ENCODE data around the gene COG6.

The COG6 gene

DNA sequence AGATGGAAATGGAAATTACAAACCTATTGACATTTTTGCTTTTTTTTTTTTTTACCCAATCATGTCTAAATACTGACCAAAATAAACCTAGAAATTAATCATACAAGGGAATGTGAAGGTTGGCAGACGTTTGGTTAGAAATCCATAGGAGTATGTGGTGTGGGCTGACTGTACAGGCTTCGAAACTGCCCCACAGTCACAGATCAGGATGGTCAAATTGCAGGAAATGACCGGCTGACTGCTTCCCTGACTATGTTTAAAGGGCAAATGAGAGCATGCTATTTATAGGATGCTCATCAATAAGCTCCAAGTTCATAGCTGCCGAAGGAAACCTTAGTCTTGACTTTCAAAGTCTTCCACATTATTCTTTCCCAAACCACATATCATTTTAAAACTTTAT, 118.4 kb downstream of the COG6 start:
- TF ChIP-seq, protein P1, sequence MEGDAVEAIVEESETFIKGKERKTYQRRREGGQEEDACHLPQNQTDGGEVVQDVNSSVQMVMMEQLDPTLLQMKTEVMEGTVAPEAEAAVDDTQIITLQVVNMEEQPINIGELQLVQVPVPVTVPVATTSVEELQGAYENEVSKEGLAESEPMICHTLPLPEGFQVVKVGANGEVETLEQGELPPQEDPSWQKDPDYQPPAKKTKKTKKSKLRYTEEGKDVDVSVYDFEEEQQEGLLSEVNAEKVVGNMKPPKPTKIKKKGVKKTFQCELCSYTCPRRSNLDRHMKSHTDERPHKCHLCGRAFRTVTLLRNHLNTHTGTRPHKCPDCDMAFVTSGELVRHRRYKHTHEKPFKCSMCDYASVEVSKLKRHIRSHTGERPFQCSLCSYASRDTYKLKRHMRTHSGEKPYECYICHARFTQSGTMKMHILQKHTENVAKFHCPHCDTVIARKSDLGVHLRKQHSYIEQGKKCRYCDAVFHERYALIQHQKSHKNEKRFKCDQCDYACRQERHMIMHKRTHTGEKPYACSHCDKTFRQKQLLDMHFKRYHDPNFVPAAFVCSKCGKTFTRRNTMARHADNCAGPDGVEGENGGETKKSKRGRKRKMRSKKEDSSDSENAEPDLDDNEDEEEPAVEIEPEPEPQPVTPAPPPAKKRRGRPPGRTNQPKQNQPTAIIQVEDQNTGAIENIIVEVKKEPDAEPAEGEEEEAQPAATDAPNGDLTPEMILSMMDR (conservative IDR thresholded peaks at IDR 0.05; ENCODE audit: control insufficient read depth, insufficient read depth, low read depth, low read length) = no peak
- H3K4me3 ChIP-seq (ENCODE audit: control insufficient read depth, low read depth, low read length) = no peak overlapping the region
- peak; percentile 82 for DNase-seq (ENCODE audit: low read depth)

DNA sequence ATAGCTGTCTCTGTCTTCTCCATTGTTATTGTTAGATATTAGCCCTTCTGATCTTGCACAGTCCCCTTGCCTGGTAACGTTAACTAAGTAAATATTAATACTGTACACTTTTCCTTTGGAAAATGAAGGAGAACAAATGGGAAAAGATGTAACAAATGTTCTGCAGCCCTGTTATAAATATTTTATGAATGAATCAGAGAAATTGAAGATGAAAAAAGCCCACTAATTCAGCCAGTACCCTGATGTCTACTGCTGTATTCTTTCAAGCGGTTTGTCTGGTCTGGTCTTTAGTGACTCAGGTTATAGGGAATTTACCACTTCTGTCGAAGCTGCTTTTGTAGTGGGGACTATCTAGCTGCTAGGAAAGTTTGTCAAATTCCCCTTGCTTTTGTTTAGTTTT, 121.0 kb downstream of the COG6 start:
- TF ChIP-seq, protein P1 (conservative IDR thresholded peaks at IDR 0.05; ENCODE audit: control insufficient read depth, insufficient read depth, low read depth, low read length) = no peak
- peak; percentile 92 for DNase-seq (ENCODE audit: low read depth)

DNA sequence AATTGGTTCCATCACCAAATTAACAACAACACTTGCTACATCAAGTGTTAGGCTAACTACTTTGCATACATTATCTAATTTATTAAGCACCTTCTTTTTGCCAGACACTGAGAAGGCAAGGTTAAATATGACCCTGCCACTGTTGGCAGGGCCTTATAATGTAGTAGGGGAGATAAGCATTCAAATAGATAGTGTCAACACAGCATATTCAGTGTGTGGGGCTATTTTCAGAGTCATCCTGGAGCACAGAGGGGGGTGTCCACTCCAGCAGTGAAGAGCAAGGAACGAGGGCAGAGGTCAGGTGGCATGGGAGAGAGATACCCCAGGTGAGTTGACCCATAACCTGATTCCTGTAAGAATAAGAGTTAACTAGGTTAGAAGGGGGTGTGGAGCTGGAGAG, 121.6 kb downstream of the COG6 start:
- TF ChIP-seq, protein P1 (conservative IDR thresholded peaks at IDR 0.05; ENCODE audit: control insufficient read depth, insufficient read depth, low read depth, low read length) = no peak

More for the DNA sequence above, 121.0 kb downstream of the COG6 start:
- H3K4me3 ChIP-seq (ENCODE audit: control insufficient read depth, low read depth, low read length) = no peak overlapping the region

DNA sequence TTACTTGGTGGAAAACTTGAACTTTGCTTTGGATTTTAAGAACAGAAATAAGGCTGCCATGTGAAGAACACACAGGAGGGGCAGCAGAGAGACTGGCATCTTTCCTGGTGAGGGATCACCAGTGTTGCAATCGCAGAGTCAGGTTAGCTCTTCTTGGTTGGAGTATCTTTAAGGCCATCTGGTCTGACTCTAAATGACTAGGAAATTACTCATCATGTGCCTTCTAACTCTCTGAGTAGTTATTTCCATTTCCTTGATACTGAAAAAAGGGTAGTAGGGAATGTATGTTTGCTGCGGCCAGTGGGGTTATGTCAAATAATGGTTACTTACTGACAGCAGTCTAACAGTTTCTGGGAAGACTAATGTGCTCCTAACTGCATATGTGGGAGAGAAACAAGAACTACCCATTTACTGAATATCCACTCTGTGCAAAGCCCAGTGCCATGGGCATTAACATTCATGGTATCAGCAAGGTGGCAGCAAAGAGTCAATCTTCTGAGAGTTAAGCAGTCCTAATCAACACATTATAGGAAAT, 122.1 kb downstream of the COG6 start:
- H3K4me3 ChIP-seq (ENCODE audit: control insufficient read depth, low read depth, low read length) = no peak overlapping the region
- TF ChIP-seq, protein P1 (conservative IDR thresholded peaks at IDR 0.05; ENCODE audit: control insufficient read depth, insufficient read depth, low read depth, low read length) = peak; percentile 82
- peak; percentile 98 for DNase-seq (ENCODE audit: low read depth)

More for the DNA sequence above, 121.6 kb downstream of the COG6 start:
- no peak for DNase-seq (ENCODE audit: low read depth)
- H3K4me3 ChIP-seq (ENCODE audit: control insufficient read depth, low read depth, low read length) = no peak overlapping the region

DNA sequence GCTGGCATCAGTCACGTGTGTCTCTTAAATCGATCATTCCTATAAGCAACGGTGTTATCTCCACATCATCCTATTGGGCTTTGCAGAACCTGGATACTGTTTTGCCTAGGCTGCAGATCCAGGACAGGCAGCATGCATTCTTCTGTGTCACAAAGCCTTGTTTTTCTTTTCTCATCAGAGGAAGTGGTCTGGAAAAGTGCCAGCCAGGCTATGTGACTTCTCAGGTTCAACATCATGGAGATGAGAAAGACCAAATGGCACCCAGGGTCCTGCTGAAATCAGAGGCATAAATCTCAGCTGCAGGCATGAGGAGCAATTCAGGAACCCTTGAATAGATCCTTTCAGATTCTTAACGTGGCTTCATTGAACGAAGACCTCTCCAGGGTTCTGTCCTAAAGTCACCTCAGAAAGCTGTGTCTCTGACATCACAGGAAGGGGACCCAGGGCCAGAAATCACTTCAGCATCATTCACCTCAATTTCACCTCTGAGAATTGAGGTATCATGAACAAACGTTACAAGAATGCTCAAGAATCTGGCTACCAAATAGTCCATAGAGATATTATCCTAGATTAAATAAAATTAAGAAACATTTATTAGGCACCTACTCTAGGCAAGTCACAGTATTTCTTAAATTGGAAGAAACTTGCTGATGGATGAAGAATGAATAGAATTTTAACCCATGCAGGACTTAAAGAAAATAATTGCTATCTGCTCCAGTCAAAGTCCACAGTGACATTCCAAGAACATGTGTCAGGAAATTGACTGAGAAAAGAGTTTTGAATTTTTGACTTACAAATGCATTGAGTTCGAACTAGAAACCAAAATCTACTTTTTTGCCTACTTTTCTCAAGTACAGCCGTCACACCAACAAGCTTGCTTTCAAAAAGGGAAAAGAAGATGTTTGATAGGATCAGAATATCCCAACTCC, 124.1 kb downstream of the COG6 start:
- TF ChIP-seq, protein P1 (conservative IDR thresholded peaks at IDR 0.05; ENCODE audit: control insufficient read depth, insufficient read depth, low read depth, low read length) = no peak
- H3K4me3 ChIP-seq (ENCODE audit: control insufficient read depth, low read depth, low read length) = no peak overlapping the region
- DNase-seq (ENCODE audit: low read depth) = peak; percentile 59

DNA sequence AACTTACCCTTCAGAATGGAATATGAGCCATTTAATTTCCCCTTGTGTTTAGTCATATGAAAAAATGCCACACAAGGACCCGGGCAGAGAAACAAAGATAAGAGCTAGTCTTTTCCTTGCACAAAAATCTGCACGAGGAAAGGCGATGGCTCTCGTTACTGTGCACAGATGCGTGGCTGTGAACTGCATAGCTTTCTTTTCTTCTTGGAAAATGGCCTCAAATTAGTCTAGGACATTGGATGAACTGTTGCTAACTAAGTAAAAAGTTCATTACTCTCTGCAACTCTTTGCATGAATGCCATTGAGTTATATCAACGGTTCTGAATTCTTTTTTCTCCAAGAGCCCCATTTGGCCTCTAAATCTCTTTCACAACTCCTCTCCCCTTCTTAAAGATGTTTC, 125.2 kb downstream of the COG6 start:
- H3K4me3 ChIP-seq (ENCODE audit: control insufficient read depth, low read depth, low read length) = no peak overlapping the region
- no peak for DNase-seq (ENCODE audit: low read depth)
- TF ChIP-seq, protein P1 (conservative IDR thresholded peaks at IDR 0.05; ENCODE audit: control insufficient read depth, insufficient read depth, low read depth, low read length) = no peak
